ENCODE data around the gene LSP1. TPM values are rescaled to one million over a fixed set of nuclear protein-coding genes. Genes with fewer than 3 reads are reported as not detected.

Gene LSP1
- total and polyA plus RNA-seq, 2 of the 4 experiments (the other 2 are of a cell fraction) = not detected

GRCh38 chr11:1888347-1888753 lies 35.5 kb downstream of the LSP1 start:
- Histone ChIP-seq H3K18ac (ENCODE audit: low read depth, low read length) (no peak overlapping the region), H4K20me1 (ENCODE audit: insufficient read depth, low read length) (no peaks in the 10 kb centered on the region), H3K9me3 (ENCODE audit: control insufficient read depth, insufficient read depth, low read length) (no peaks in the 10 kb centered on the region), H4K91ac (ENCODE audit: insufficient read depth, low read depth, low read length) (no peak overlapping the region), H3K9ac (ENCODE audit: low read depth, low read length) (no peak overlapping the region), H3K4me2 (ENCODE audit: low read depth, low read length) (no peak overlapping the region), H3K9me1 (ENCODE audit: insufficient read depth, low read length) (no peaks in the 10 kb centered on the region), H2BK120ac (ENCODE audit: low read depth, low read length) (no peak overlapping the region), H3K79me1 (ENCODE audit: low read depth in 1 of 2, low read length in 2 of 2) (no peaks in the 10 kb centered on the region), H3K4me3 (ENCODE audit: insufficient read depth, low read depth, low read length) (no peak overlapping the region), H2AFZ (replicated peaks; ENCODE audit: low read length, poor library complexity) (no peak overlapping the region), H3K14ac (replicated peaks; ENCODE audit: low read depth, low read length) (no peak overlapping the region), H3K27me3 (ENCODE audit: control insufficient read depth, insufficient read depth, low read length) (peaks cover 28% of the 10 kb centered on the region), H2AK9ac (replicated peaks; ENCODE audit: low read depth, low read length, poor library complexity) (no peak overlapping the region), H3K4ac (ENCODE audit: low read depth, low read length) (no peak overlapping the region), H2AK5ac (ENCODE audit: low read depth, low read length) (no peak overlapping the region), H3K36me3 (ENCODE audit: control insufficient read depth, insufficient read depth, low read length) (no peaks in the 10 kb centered on the region), H2BK20ac (ENCODE audit: low read depth, low read length) (no peak overlapping the region), H2BK15ac (ENCODE audit: low read depth, low read length) (no peak overlapping the region), H3K56ac (ENCODE audit: extremely low read depth, insufficient read depth, low read length) (no peak overlapping the region), H2BK5ac (ENCODE audit: low read depth, low read length, poor library complexity, severe bottlenecking) (no peak overlapping the region), H3K23ac (ENCODE audit: low read depth, low read length) (no peak overlapping the region), H4K5ac (ENCODE audit: low read depth, low read length) (no peak overlapping the region), H3K27ac (ENCODE audit: insufficient read depth, low read length) (no peak overlapping the region), H3K4me1 (ENCODE audit: control insufficient read depth, insufficient read depth, low read length) (no peaks in the 10 kb centered on the region), H4K8ac (ENCODE audit: low read depth in 2 of 2, low read length in 2 of 2) (no peak overlapping the region)
- BruUV-seq (replicated peaks) = no TSS peak
- 41% methylated on average over 3 of the region's 9 CpGs; no CpG with 5 or more reads in 1 of the 2 experiments for WGBS, 2 experiments (ENCODE audit: extremely low coverage in 2 of 2, insufficient read length in 1 of 2)
- CTCF ChIA-PET = no interaction called here
- DNase-seq (no peak), ATAC-seq (ENCODE audit: low read depth) (no peak)
- POLR2A ChIA-PET (ENCODE audit: unreplicated experiment) = no interaction called here
- intact Hi-C loops (cut with micrococcal nuclease) (no loop called here), dilution Hi-C loops (cut with HindIII; ENCODE audit: low sequenced_read_pairs, unreplicated experiment) (no loop called here), in situ Hi-C loops (cut with MboI; ENCODE audit: low sequenced_read_pairs) (no loop called here)
- TF ChIP-seq, protein P1, sequence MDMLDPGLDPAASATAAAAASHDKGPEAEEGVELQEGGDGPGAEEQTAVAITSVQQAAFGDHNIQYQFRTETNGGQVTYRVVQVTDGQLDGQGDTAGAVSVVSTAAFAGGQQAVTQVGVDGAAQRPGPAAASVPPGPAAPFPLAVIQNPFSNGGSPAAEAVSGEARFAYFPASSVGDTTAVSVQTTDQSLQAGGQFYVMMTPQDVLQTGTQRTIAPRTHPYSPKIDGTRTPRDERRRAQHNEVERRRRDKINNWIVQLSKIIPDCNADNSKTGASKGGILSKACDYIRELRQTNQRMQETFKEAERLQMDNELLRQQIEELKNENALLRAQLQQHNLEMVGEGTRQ (IDR thresholded peaks at IDR 0.05; ENCODE audit: low read depth, low read length) = no peak
- TF ChIP-seq CHD1 (IDR thresholded peaks at IDR 0.05; ENCODE audit: low read depth, low read length) (no peak), NFE2L2 (IDR thresholded peaks at IDR 0.05; ENCODE audit: low read depth, low read length) (no peak), RAD21 (IDR thresholded peaks at IDR 0.05; ENCODE audit: low read length) (no peak), MAZ (IDR thresholded peaks at IDR 0.05; ENCODE audit: borderline replicate concordance, low read depth, low read length) (no peak)
